ENCODE data around the gene ITSN1.

Gene ITSN1

GRCh38 chr21:33650230-33650629, 7.9 kb downstream of the ITSN1 start:
- TF ChIP-seq FOXP2 (optimal IDR thresholded peaks at IDR 0.05; ENCODE audit: borderline replicate concordance, extremely low read depth, extremely low read length, insufficient read depth) (no peak), POLR2AphosphoS5 (IDR thresholded peaks at IDR 0.05; ENCODE audit: low read depth, low read length) (no peak), SIN3A (IDR thresholded peaks at IDR 0.05; ENCODE audit: borderline replicate concordance, insufficient read depth, low read length) (no peak), REST (IDR thresholded peaks at IDR 0.05; ENCODE audit: insufficient read depth in 1 of 2, low read depth in 2 of 2, low read length in 2 of 2) (no peak), TAF1 (IDR thresholded peaks at IDR 0.05; ENCODE audit: borderline replicate concordance, insufficient read depth, low read length) (no peak)

- TF ChIP-seq REST (IDR thresholded peaks at IDR 0.05; ENCODE audit: insufficient read depth in 1 of 2, low read depth in 2 of 2, low read length in 2 of 2) = no peak
- no peak for TF ChIP-seq SIN3A (IDR thresholded peaks at IDR 0.05; ENCODE audit: borderline replicate concordance, insufficient read depth, low read length)
These were observed 8.7 kb downstream of the ITSN1 start for GRCh38 chr21:33650929-33651509.

- TF ChIP-seq TAF1 (IDR thresholded peaks at IDR 0.05; ENCODE audit: borderline replicate concordance, insufficient read depth, low read length) (no peak), POLR2AphosphoS5 (IDR thresholded peaks at IDR 0.05; ENCODE audit: low read depth, low read length) (no peak), SIN3A (IDR thresholded peaks at IDR 0.05; ENCODE audit: borderline replicate concordance, insufficient read depth, low read length) (no peak)
These were observed 9.8 kb downstream of the ITSN1 start for GRCh38 chr21:33651965-33652680.

GRCh38 chr21:33654412-33654811, 12.1 kb downstream of the ITSN1 start:
- TF ChIP-seq FOXP2 (optimal IDR thresholded peaks at IDR 0.05; ENCODE audit: borderline replicate concordance, extremely low read depth, extremely low read length, insufficient read depth) = no peak
- no peak for TF ChIP-seq SIN3A (IDR thresholded peaks at IDR 0.05; ENCODE audit: borderline replicate concordance, insufficient read depth, low read length)
- no peak for TF ChIP-seq TAF1 (IDR thresholded peaks at IDR 0.05; ENCODE audit: borderline replicate concordance, insufficient read depth, low read length)
- TF ChIP-seq REST (IDR thresholded peaks at IDR 0.05; ENCODE audit: insufficient read depth in 1 of 2, low read depth in 2 of 2, low read length in 2 of 2) = no peak
- TF ChIP-seq POLR2AphosphoS5 (IDR thresholded peaks at IDR 0.05; ENCODE audit: low read depth, low read length) = no peak

- TF ChIP-seq SIN3A (IDR thresholded peaks at IDR 0.05; ENCODE audit: borderline replicate concordance, insufficient read depth, low read length) = no peak
- TF ChIP-seq POLR2AphosphoS5 (IDR thresholded peaks at IDR 0.05; ENCODE audit: low read depth, low read length) = no peak
- TF ChIP-seq FOXP2 (optimal IDR thresholded peaks at IDR 0.05; ENCODE audit: borderline replicate concordance, extremely low read depth, extremely low read length, insufficient read depth) = no peak
- no peak for TF ChIP-seq TAF1 (IDR thresholded peaks at IDR 0.05; ENCODE audit: borderline replicate concordance, insufficient read depth, low read length)
- TF ChIP-seq REST (IDR thresholded peaks at IDR 0.05; ENCODE audit: insufficient read depth in 1 of 2, low read depth in 2 of 2, low read length in 2 of 2) = no peak
These were observed 13.4 kb downstream of the ITSN1 start for GRCh38 chr21:33655588-33656221.

Measured in PFSK-1 (cell line).